ENCODE data around the gene FAM187B. TPM values are rescaled to one million over a fixed set of nuclear protein-coding genes. Genes with fewer than 3 reads are reported as not detected.
A peak's percentile ranks its signal among the peaks of the same experiment; 100 is the strongest.

FAM187B gene
- polyA plus RNA-seq, 1 experiment = not detected

DNA sequence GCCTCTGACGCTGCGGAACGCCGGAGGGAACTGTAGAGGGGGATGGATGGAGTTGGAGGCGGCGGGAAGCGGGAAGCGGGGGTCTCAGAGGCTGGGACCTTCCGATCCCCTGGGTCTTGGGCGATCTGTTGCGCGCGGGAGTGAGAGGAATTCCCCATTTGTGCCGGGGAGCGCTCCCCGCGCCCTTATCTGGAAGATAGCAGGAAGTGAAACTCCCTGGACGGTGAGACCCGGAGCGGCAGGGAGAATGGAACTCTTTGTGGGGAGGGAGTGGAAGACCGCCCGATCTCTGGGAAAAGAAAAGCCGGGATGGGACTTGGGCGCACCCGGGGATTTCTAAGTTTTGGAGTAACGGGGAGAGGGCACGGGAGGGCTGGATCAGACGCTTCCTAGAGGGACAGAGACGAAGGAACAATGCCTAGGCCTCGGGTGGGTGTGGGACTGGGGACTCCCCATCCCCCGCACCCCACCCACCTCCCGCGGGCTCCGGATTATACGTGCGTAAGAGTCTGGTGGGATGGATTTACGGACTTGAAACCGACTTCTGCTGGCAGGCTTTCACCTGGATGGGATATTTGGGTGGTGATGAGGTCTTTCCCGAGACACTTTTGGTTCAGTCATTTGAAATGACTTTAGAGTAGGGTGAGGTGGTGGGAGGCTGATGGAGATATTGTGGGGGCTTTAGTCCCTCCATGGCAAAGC, 20.8 kb upstream of the FAM187B start:
- ChIA-PET POLR2A (no interaction called here), CTCF (no interaction called here)
- Histone ChIP-seq H3K36me3 (ENCODE audit: control insufficient read depth, insufficient read depth, low read length) (no peaks in the 10 kb centered on the region), H3K27me3 (ENCODE audit: control insufficient read depth, insufficient read depth, low read length) (peaks cover 16% of the 10 kb centered on the region), H3K4me3 (ENCODE audit: low read depth, low read length) (no peak overlapping the region)
- TF ChIP-seq, protein P1, sequence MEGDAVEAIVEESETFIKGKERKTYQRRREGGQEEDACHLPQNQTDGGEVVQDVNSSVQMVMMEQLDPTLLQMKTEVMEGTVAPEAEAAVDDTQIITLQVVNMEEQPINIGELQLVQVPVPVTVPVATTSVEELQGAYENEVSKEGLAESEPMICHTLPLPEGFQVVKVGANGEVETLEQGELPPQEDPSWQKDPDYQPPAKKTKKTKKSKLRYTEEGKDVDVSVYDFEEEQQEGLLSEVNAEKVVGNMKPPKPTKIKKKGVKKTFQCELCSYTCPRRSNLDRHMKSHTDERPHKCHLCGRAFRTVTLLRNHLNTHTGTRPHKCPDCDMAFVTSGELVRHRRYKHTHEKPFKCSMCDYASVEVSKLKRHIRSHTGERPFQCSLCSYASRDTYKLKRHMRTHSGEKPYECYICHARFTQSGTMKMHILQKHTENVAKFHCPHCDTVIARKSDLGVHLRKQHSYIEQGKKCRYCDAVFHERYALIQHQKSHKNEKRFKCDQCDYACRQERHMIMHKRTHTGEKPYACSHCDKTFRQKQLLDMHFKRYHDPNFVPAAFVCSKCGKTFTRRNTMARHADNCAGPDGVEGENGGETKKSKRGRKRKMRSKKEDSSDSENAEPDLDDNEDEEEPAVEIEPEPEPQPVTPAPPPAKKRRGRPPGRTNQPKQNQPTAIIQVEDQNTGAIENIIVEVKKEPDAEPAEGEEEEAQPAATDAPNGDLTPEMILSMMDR (IDR thresholded peaks at IDR 0.05; ENCODE audit: insufficient read depth, low read depth, low read length) = no peak
- DNase-seq (ENCODE audit: low read depth) = no peak

GRCh38 chr19:35248310-35249145, 20.0 kb upstream of the FAM187B start, which contains the start of gene LSR:
Gene LSR (plus strand): TSS chr19:35249002. CDS start chr19:35249023, 21 bp downstream.
- ChIA-PET POLR2A (no interaction called here), CTCF (no interaction called here)

DNA sequence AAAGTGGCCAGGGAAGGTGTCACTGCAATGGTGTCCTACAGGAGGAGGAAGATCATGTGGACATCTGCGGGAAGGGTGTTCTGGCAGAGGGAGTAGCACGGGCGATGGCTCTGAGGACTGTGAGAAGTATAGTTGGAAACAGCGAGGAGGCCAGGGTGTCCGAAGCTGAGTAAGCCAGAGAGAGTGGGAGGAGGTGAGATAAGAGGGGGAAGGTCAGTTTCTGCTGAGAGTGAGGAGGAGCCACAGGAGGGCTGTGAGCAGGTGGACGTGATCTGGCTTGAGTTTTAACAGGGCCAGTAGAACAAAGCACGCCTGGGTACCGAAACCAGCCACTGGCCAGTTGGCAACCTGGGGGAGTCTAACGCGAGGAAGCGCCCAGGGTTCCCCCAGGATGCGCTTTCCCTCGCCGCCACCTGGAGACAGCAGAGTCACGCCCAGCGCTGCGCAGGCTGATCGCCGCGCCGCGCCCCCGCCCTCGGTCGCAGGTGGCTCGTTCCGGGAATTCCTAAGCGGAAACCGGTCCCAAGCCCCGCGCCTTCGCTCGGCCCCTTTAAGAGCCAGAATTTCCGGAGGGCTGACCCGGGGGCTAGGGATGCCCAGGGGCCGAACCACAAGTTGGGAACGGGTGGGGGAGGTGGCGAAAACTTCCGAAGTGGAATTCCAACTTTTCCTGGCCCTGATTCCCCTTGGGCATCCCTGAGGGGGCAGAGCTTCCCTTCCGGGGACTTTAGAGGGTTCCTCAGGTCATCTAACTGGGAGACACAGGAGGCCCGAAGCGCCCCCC, 19.2 kb upstream of the FAM187B start:
- CTCF ChIA-PET = no interaction called here
- no peak for DNase-seq (ENCODE audit: low read depth)
- peaks cover 16% of the 10 kb centered on the region for H3K27me3 ChIP-seq (ENCODE audit: control insufficient read depth, insufficient read depth, low read length)

More at GRCh38 chr19:35248310-35249145, 20.0 kb upstream of the FAM187B start, which contains the start of gene LSR:
- H3K4me3 ChIP-seq (ENCODE audit: low read depth, low read length) = no peak within 1 kb of the TSS
- peaks cover 16% of the 10 kb centered on the region for H3K27me3 ChIP-seq (ENCODE audit: control insufficient read depth, insufficient read depth, low read length)
- H3K36me3 ChIP-seq (ENCODE audit: control insufficient read depth, insufficient read depth, low read length) = no peaks in the 10 kb centered on the region
- DNase-seq (ENCODE audit: low read depth) = no peak
- TF ChIP-seq, protein P1 (IDR thresholded peaks at IDR 0.05; ENCODE audit: insufficient read depth, low read depth, low read length) = no peak

GRCh38 chr19:35246466-35247092, 18.0 kb upstream of the FAM187B start:
- TF ChIP-seq, protein P1 (IDR thresholded peaks at IDR 0.05; ENCODE audit: insufficient read depth, low read depth, low read length) = no peak
- POLR2A ChIA-PET = no interaction called here
- H3K4me3 ChIP-seq (ENCODE audit: low read depth, low read length) = no peak overlapping the region
- H3K36me3 ChIP-seq (ENCODE audit: control insufficient read depth, insufficient read depth, low read length) = no peaks in the 10 kb centered on the region
- DNase-seq (ENCODE audit: low read depth) = no peak
- peaks cover 16% of the 10 kb centered on the region for H3K27me3 ChIP-seq (ENCODE audit: control insufficient read depth, insufficient read depth, low read length)
- CTCF ChIA-PET = no interaction called here

More for the DNA sequence above, 19.2 kb upstream of the FAM187B start:
- TF ChIP-seq, protein P1 (IDR thresholded peaks at IDR 0.05; ENCODE audit: insufficient read depth, low read depth, low read length) = peak; percentile 14; the same call in 1 of the 2 replicates
- H3K36me3 ChIP-seq (ENCODE audit: control insufficient read depth, insufficient read depth, low read length) = no peaks in the 10 kb centered on the region
- POLR2A ChIA-PET = no interaction called here
- H3K4me3 ChIP-seq (ENCODE audit: low read depth, low read length) = no peak overlapping the region
